Vagina (tissue), 2 donors: ENCODE measurements around the gene TMEM178B. TPM values are rescaled to one million over a fixed set of nuclear protein-coding genes. Genes with fewer than 3 reads are reported as not detected.

Source experiments
- DNase-seq, 2 donors: peaks; one replicate each; pipeline ENCODE4 v3.0.0-alpha.2; 2017; ENCODE audit errors: extremely low spot score in 2 of 2
- H3K27ac ChIP-seq: fragments of 200-600 bp; sonication (generic); one replicate; pipeline ENCODE4 v1.5.1; 2019
- H3K27me3 ChIP-seq: fragments of 200-600 bp; sonication (generic); one replicate; pipeline ENCODE4 v1.5.1; 2019
- H3K36me3 ChIP-seq, 2 donors: fragments of 200-600 bp; sonication (generic); one replicate each; pipeline ENCODE4 v1.5.1; 2017 to 2019
- H3K4me1 ChIP-seq: fragments of 200-600 bp; sonication (generic); one replicate; pipeline ENCODE4 v1.5.1; 2019
- H3K4me3 ChIP-seq, 2 donors: fragments of 200-600 bp; sonication (generic); 1 replicate in 1 of 2; 2 replicates in 1 of 2; pipeline ENCODE4 v1.5.1; 2016 to 2019
- H3K9me3 ChIP-seq: fragments of 200-600 bp; sonication (generic); one replicate; pipeline ENCODE4 v1.5.1; 2019
- CTCF ChIP-seq, 3 experiments: fragments of 450-650 bp in 2 of 3; fragments of 200-600 bp in 1 of 3; sonication (generic) in 1 of 3; IDR thresholded peaks; one replicate each; pipeline ENCODE4 v1.5.1; 2017 to 2019; ENCODE audit warnings: antibody characterized with exemption in 3 of 3, mild to moderate bottlenecking in 2 of 3, moderate library complexity in 2 of 3
- POLR2A ChIP-seq, 2 donors: fragments of 450-650 bp; IDR thresholded peaks; one replicate each; pipeline ENCODE4 v1.6.1; 2017; ENCODE audit warnings: antibody characterized with exemption in 2 of 2, mild to moderate bottlenecking in 2 of 2, moderate library complexity in 2 of 2
- POLR2AphosphoS5 ChIP-seq, 2 donors: sonication (generic); formaldehyde crosslinking; IDR thresholded peaks; one replicate each; pipeline ENCODE4 v1.9.0; 2017; ENCODE audit warnings: antibody characterized with exemption in 2 of 2, mild to moderate bottlenecking in 2 of 2, low read depth in 1 of 2; ENCODE audit not compliant: insufficient read depth in 1 of 2
- intact Hi-C: fragments of 100-400 bp; cut with DNase I; formaldehyde crosslinking; loops from one replicate; pipeline ENCODE4 v1.15.1; 2023
- total RNA-seq: library from RNA; depleted of rRNA; stranded (reverse); fragments of >200 nt; gene quantifications from one replicate; pipeline ENCODE4 v1.2.3, GENCODE V29; 2016

The TMEM178B gene
- total RNA-seq, 1 donor from 2014 or later, result 1.2 TPM

GRCh38 chr7:141351175-141351574 lies 277.3 kb downstream of the TMEM178B start:
- intact Hi-C loops, result loop anchor here (2.0 kb wide), 1 partner anchor 20 kb away; no protein-coding TSS in a partner anchor
- TF ChIP-seq POLR2AphosphoS5 (IDR thresholded peaks at IDR 0.05; ENCODE audit: insufficient read depth in 1 of 2, low read depth in 1 of 2) (no peak), POLR2A (IDR thresholded peaks at IDR 0.05) (no peak), CTCF (IDR thresholded peaks at IDR 0.05) (no peak)
- no peaks in the 10 kb centered on the region for H3K9me3 ChIP-seq
- no peaks in the 10 kb centered on the region for H3K36me3 ChIP-seq
- DNase-seq, result no peak
- no peaks in the 10 kb centered on the region for H3K27me3 ChIP-seq
- no peaks in the 10 kb centered on the region for H3K4me1 ChIP-seq
- no peak overlapping the region for H3K27ac ChIP-seq
- H3K4me3 ChIP-seq, result no peak overlapping the region

GRCh38 chr7:141352955-141353354 lies 279.1 kb downstream of the TMEM178B start:
- intact Hi-C loops, result no loop called here
- H3K36me3 ChIP-seq, result no peaks in the 10 kb centered on the region
- H3K4me1 ChIP-seq, result no peaks in the 10 kb centered on the region
- no peaks in the 10 kb centered on the region for H3K9me3 ChIP-seq
- no peak for DNase-seq
- no peaks in the 10 kb centered on the region for H3K27me3 ChIP-seq
- TF ChIP-seq CTCF (IDR thresholded peaks at IDR 0.05) (no peak), POLR2AphosphoS5 (IDR thresholded peaks at IDR 0.05; ENCODE audit: insufficient read depth in 1 of 2, low read depth in 1 of 2) (no peak), POLR2A (IDR thresholded peaks at IDR 0.05) (no peak)
- H3K27ac ChIP-seq, result no peak overlapping the region
- H3K4me3 ChIP-seq, result no peak overlapping the region

GRCh38 chr7:141354251-141354650 lies 280.4 kb downstream of the TMEM178B start:
- no peak for TF ChIP-seq POLR2A (IDR thresholded peaks at IDR 0.05)
- TF ChIP-seq CTCF (IDR thresholded peaks at IDR 0.05), result no peak
- Histone ChIP-seq H3K4me3 (no peak overlapping the region), H3K4me1 (no peaks in the 10 kb centered on the region), H3K9me3 (no peaks in the 10 kb centered on the region), H3K36me3 (no peaks in the 10 kb centered on the region), H3K27me3 (no peaks in the 10 kb centered on the region), H3K27ac (no peak overlapping the region)
- no peak for DNase-seq
- intact Hi-C loops, result no loop called here

- TF ChIP-seq CTCF (IDR thresholded peaks at IDR 0.05), result no peak
- no peak for TF ChIP-seq POLR2AphosphoS5 (IDR thresholded peaks at IDR 0.05; ENCODE audit: insufficient read depth in 1 of 2, low read depth in 1 of 2)
- TF ChIP-seq POLR2A (IDR thresholded peaks at IDR 0.05), result no peak
- Histone ChIP-seq H3K27ac (no peak overlapping the region), H3K9me3 (no peaks in the 10 kb centered on the region), H3K36me3 (no peaks in the 10 kb centered on the region), H3K27me3 (no peaks in the 10 kb centered on the region), H3K4me3 (no peak overlapping the region), H3K4me1 (no peaks in the 10 kb centered on the region)
- intact Hi-C loops, result no loop called here
- no peak for DNase-seq
Observed at GRCh38 chr7:141355032-141355431, 281.2 kb downstream of the TMEM178B start.

- H3K9me3 ChIP-seq, result no peaks in the 10 kb centered on the region
- no peak overlapping the region for H3K27ac ChIP-seq
- no peak overlapping the region for H3K4me3 ChIP-seq
- no peaks in the 10 kb centered on the region for H3K27me3 ChIP-seq
- no peak for TF ChIP-seq POLR2A (IDR thresholded peaks at IDR 0.05)
- TF ChIP-seq POLR2AphosphoS5 (IDR thresholded peaks at IDR 0.05; ENCODE audit: insufficient read depth in 1 of 2, low read depth in 1 of 2), result no peak
- TF ChIP-seq CTCF (IDR thresholded peaks at IDR 0.05), result no peak
- H3K36me3 ChIP-seq, result no peaks in the 10 kb centered on the region
- no peak for DNase-seq
- no peaks in the 10 kb centered on the region for H3K4me1 ChIP-seq
- intact Hi-C loops, result no loop called here
Observed at GRCh38 chr7:141356161-141356560, 282.3 kb downstream of the TMEM178B start.
